ENCODE data around the gene KDM4B.

KDM4B gene

GRCh38 chr19:5165697-5166019 is 196.7 kb downstream of the KDM4B start:
- Histone ChIP-seq H3K4me1 (ENCODE audit: insufficient read depth, poor library complexity, severe bottlenecking) (peaks cover 4% of the 10 kb centered on the region), H3K36me3 (ENCODE audit: low read depth) (no peaks in the 10 kb centered on the region), H3K4me3 (ENCODE audit: severe bottlenecking) (no peak overlapping the region), H3K27me3 (ENCODE audit: insufficient read depth, poor library complexity, severe bottlenecking) (no peaks in the 10 kb centered on the region), H3K27ac (ENCODE audit: poor library complexity, severe bottlenecking) (no peak overlapping the region), H3K9me3 (ENCODE audit: severe bottlenecking) (no peaks in the 10 kb centered on the region)
- TF ChIP-seq CTCF (IDR thresholded peaks at IDR 0.05; ENCODE audit: poor library complexity, severe bottlenecking) = no peak
- DNase-seq (ENCODE audit: low spot score) = no peak
- no peak for ATAC-seq (ENCODE audit: low read depth)

- Histone ChIP-seq H3K4me1 (ENCODE audit: insufficient read depth, poor library complexity, severe bottlenecking) (peaks cover 4% of the 10 kb centered on the region), H3K4me3 (ENCODE audit: severe bottlenecking) (no peak overlapping the region), H3K9me3 (ENCODE audit: severe bottlenecking) (no peaks in the 10 kb centered on the region), H3K27ac (ENCODE audit: poor library complexity, severe bottlenecking) (no peak overlapping the region), H3K36me3 (ENCODE audit: low read depth) (no peaks in the 10 kb centered on the region), H3K27me3 (ENCODE audit: insufficient read depth, poor library complexity, severe bottlenecking) (no peaks in the 10 kb centered on the region)
- DNase-seq (ENCODE audit: low spot score) = no peak
- no peak for TF ChIP-seq CTCF (IDR thresholded peaks at IDR 0.05; ENCODE audit: poor library complexity, severe bottlenecking)
- ATAC-seq (ENCODE audit: low read depth) = peak; percentile 46; the same call in 2 of the 3 replicates
These were observed 197.3 kb downstream of the KDM4B start for GRCh38 chr19:5166262-5166661.

GRCh38 chr19:5170329-5170745 is 201.4 kb downstream of the KDM4B start:
- H3K36me3 ChIP-seq (ENCODE audit: low read depth) = no peaks in the 10 kb centered on the region
- H3K9me3 ChIP-seq (ENCODE audit: severe bottlenecking) = no peaks in the 10 kb centered on the region
- peaks cover 13% of the 10 kb centered on the region for H3K4me1 ChIP-seq (ENCODE audit: insufficient read depth, poor library complexity, severe bottlenecking)
- H3K27me3 ChIP-seq (ENCODE audit: insufficient read depth, poor library complexity, severe bottlenecking) = no peaks in the 10 kb centered on the region
- ATAC-seq (ENCODE audit: low read depth) = no peak
- TF ChIP-seq CTCF (IDR thresholded peaks at IDR 0.05; ENCODE audit: poor library complexity, severe bottlenecking) = peak; percentile 30
- H3K27ac ChIP-seq (ENCODE audit: poor library complexity, severe bottlenecking) = no peak overlapping the region
- no peak for DNase-seq (ENCODE audit: low spot score)
- H3K4me3 ChIP-seq (ENCODE audit: severe bottlenecking) = no peak overlapping the region

GRCh38 chr19:5171711-5172110 is 202.8 kb downstream of the KDM4B start:
- Histone ChIP-seq H3K4me1 (ENCODE audit: insufficient read depth, poor library complexity, severe bottlenecking) (peaks cover 10% of the 10 kb centered on the region), H3K27ac (ENCODE audit: poor library complexity, severe bottlenecking) (peak overlapping the region; percentile 89), H3K36me3 (ENCODE audit: low read depth) (no peaks in the 10 kb centered on the region), H3K4me3 (ENCODE audit: severe bottlenecking) (no peak overlapping the region), H3K27me3 (ENCODE audit: insufficient read depth, poor library complexity, severe bottlenecking) (no peaks in the 10 kb centered on the region), H3K9me3 (ENCODE audit: severe bottlenecking) (no peaks in the 10 kb centered on the region)
- ATAC-seq (ENCODE audit: low read depth) (no peak), DNase-seq (ENCODE audit: low spot score) (no peak)
- no peak for TF ChIP-seq CTCF (IDR thresholded peaks at IDR 0.05; ENCODE audit: poor library complexity, severe bottlenecking)

GRCh38 chr19:5172859-5173630 is 204.1 kb downstream of the KDM4B start:
- H3K36me3 ChIP-seq (ENCODE audit: low read depth) = no peaks in the 10 kb centered on the region
- no peaks in the 10 kb centered on the region for H3K27me3 ChIP-seq (ENCODE audit: insufficient read depth, poor library complexity, severe bottlenecking)
- peaks cover 15% of the 10 kb centered on the region for H3K4me1 ChIP-seq (ENCODE audit: insufficient read depth, poor library complexity, severe bottlenecking)
- ATAC-seq (ENCODE audit: low read depth) (peak; percentile 94), DNase-seq (ENCODE audit: low spot score) (peak; percentile 89)
- no peak overlapping the region for H3K4me3 ChIP-seq (ENCODE audit: severe bottlenecking)
- no peaks in the 10 kb centered on the region for H3K9me3 ChIP-seq (ENCODE audit: severe bottlenecking)
- no peak for TF ChIP-seq CTCF (IDR thresholded peaks at IDR 0.05; ENCODE audit: poor library complexity, severe bottlenecking)
- H3K27ac ChIP-seq (ENCODE audit: poor library complexity, severe bottlenecking) = peak overlapping the region; percentile 89
